ENCODE measurements around the gene ANO6. TPM values are rescaled to one million over a fixed set of nuclear protein-coding genes. Genes with fewer than 3 reads are reported as not detected.

Gene ANO6
- total RNA-seq: 92.4 and 93.6 TPM in 2 replicates

GRCh38 chr12:45215419-45216229 is at the start of gene ANO6:
TSS of gene ANO6 (plus strand) at chr12:45216095. CDS start at chr12:45216322, 227 bp downstream.

Other genes with a start within 250 kb of the ANO6 start
- gene DBX2, start 165.0 kb upstream of the ANO6 start, total RNA-seq: not detected in 2 replicates

Measured in smooth muscle cell of the pulmonary artery (primary cell).